CD14-positive monocyte (primary cell): ENCODE data around the gene ABCA4. TPM values are rescaled to one million over a fixed set of nuclear protein-coding genes. Genes with fewer than 3 reads are reported as not detected.

ENCODE experiments used
- DNase-seq, 3 donors: peaks; one replicate each; pipeline ENCODE4 v3.0.0-alpha.2; 2011 to 2022
- H2AFZ ChIP-seq: 2 replicates; pipeline ENCODE4 v1.6.0; 2012; ENCODE audit warnings: mild to moderate bottlenecking, low read depth, low read length, inconsistent platforms; ENCODE audit not compliant: insufficient read depth, poor library complexity, severe bottlenecking
- H3K27ac ChIP-seq, 2 donors: 1 replicate in 1 of 2; 2 replicates in 1 of 2; pipeline ENCODE4 v1.5.1; 2012 to 2013; ENCODE audit warnings: low read length in 2 of 2, control low read depth in 1 of 2, inconsistent platforms in 1 of 2, low read depth in 1 of 2, mild to moderate bottlenecking in 1 of 2
- H3K27me3 ChIP-seq, 2 donors: one replicate each; pipeline versions ENCODE4 v1.6.0 to v1.6.1; 2011 to 2013; ENCODE audit warnings: low read length in 2 of 2; ENCODE audit not compliant: control insufficient read depth in 2 of 2, insufficient read depth in 2 of 2
- H3K36me3 ChIP-seq, 2 donors: replicated peaks in 1 of 2; 1 replicate in 1 of 2; 2 replicates in 1 of 2; pipeline versions ENCODE4 v1.5.1 to v1.6.1; 2012 to 2013; ENCODE audit warnings: low read length in 2 of 2, control low read depth in 1 of 2, inconsistent platforms in 1 of 2, mild to moderate bottlenecking in 1 of 2; ENCODE audit not compliant: insufficient read depth in 2 of 2, control insufficient read depth in 1 of 2
- H3K4me1 ChIP-seq, 2 donors: 1 replicate in 1 of 2; 2 replicates in 1 of 2; pipeline versions ENCODE4 v1.5.1 to v1.6.1; 2012 to 2013; ENCODE audit warnings: low read length in 2 of 2, control low read depth in 1 of 2, inconsistent platforms in 1 of 2, mild to moderate bottlenecking in 1 of 2, moderate library complexity in 1 of 2; ENCODE audit not compliant: insufficient read depth in 2 of 2, control insufficient read depth in 1 of 2
- H3K4me2 ChIP-seq: replicated peaks from 2 replicates; pipeline ENCODE3; 2012; ENCODE audit warnings: low read length, moderate library complexity, mild to moderate bottlenecking; ENCODE audit not compliant: poor library complexity, severe bottlenecking; ENCODE audit errors: extremely low read depth
- H3K4me3 ChIP-seq, 3 experiments: fragments of 200-600 bp in 1 of 3; sonication (generic) in 1 of 3; replicated peaks in 1 of 3; 1 replicate in 2 of 3; 2 replicates in 1 of 3; pipeline ENCODE4 v1.5.1; 2011 to 2013; ENCODE audit warnings: low read length in 3 of 3, mild to moderate bottlenecking in 3 of 3, control low read depth in 2 of 3, low read depth in 2 of 3, inconsistent platforms in 1 of 3, moderate library complexity in 1 of 3
- H3K79me2 ChIP-seq: 2 replicates; pipeline ENCODE4 v1.6.0; 2012; ENCODE audit warnings: mild to moderate bottlenecking, control low read depth, inconsistent platforms, low read length, moderate library complexity; ENCODE audit not compliant: insufficient read depth
- H3K9ac ChIP-seq: 2 replicates; pipeline ENCODE4 v1.6.0; 2017; ENCODE audit warnings: low read length, mild to moderate bottlenecking; ENCODE audit not compliant: insufficient read depth, poor library complexity, severe bottlenecking
- H3K9me3 ChIP-seq, 2 donors: replicated peaks in 1 of 2; 1 replicate in 1 of 2; 2 replicates in 1 of 2; pipeline versions ENCODE4 v1.5.1 to v1.6.1; 2012 to 2013; ENCODE audit warnings: low read length in 2 of 2, control low read depth in 1 of 2; ENCODE audit not compliant: control insufficient read depth in 1 of 2, insufficient read depth in 1 of 2
- H4K20me1 ChIP-seq: 2 replicates; pipeline ENCODE4 v1.6.0; 2012; ENCODE audit warnings: mild to moderate bottlenecking, low read length, control low read depth, moderate library complexity; ENCODE audit not compliant: insufficient read depth
- H3K27ac Mint-ChIP-seq, 7 donors: one replicate each; pipeline ENCODE4 v1.8.0; 2020; ENCODE audit warnings: mild to moderate bottlenecking in 7 of 7, mixed read lengths in 7 of 7, moderate library complexity in 6 of 7, inconsistent platforms in 2 of 7
- H3K27me3 Mint-ChIP-seq, 3 donors: one replicate each; pipeline ENCODE4 v1.8.0; 2021 to 2022; ENCODE audit warnings: low read depth in 3 of 3, mild to moderate bottlenecking in 3 of 3, mixed read lengths in 3 of 3, moderate library complexity in 3 of 3, inconsistent platforms in 1 of 3
- H3K36me3 Mint-ChIP-seq, 2 donors: one replicate each; pipeline ENCODE4 v1.8.0; 2020; ENCODE audit warnings: mixed read lengths in 2 of 2, inconsistent platforms in 1 of 2, mild to moderate bottlenecking in 1 of 2
- H3K4me1 Mint-ChIP-seq: one replicate; pipeline ENCODE4 v1.8.0; 2020; ENCODE audit warnings: mild to moderate bottlenecking, mixed read lengths
- H3K4me3 Mint-ChIP-seq, 2 donors: one replicate each; pipeline ENCODE4 v1.8.0; 2020; ENCODE audit warnings: mild to moderate bottlenecking in 2 of 2, mixed read lengths in 2 of 2, moderate library complexity in 1 of 2
- H3K9me3 Mint-ChIP-seq, 7 donors: one replicate each; pipeline ENCODE4 v1.8.0; 2020 to 2022; ENCODE audit warnings: mixed read lengths in 7 of 7, mild to moderate bottlenecking in 6 of 7, moderate library complexity in 6 of 7, inconsistent platforms in 2 of 7
- WGBS: methylation state at CpG from one replicate; pipeline ENCODE4 v1.1.5; 2013; ENCODE audit warnings: missing lambda C conversion rate; ENCODE audit not compliant: insufficient coverage; 5-methylcytosine and 5-hydroxymethylcytosine counted together
- intact Hi-C, 2 donors: fragments of 100-400 bp; cut with micrococcal nuclease; formaldehyde crosslinking; loops; one replicate each; pipeline versions ENCODE4 v1.15.0 to v1.15.1; 2023
- polyA plus RNA-seq, 3 donors: library from polyadenylated mRNA; depleted of rRNA in 1 of 3; unstranded in 2 of 3; stranded (reverse) in 1 of 3; fragments of 300-500 nt in 2 of 3; fragments of >200 nt in 1 of 3; fragmentation: Illumina TruSeq in 2 of 3; gene quantifications; 1 replicate in 2 of 3; 2 replicates in 1 of 3; pipeline ENCODE4 v1.2.3, GENCODE V29; 2012 to 2021
- TF ChIP-seq, protein P1 (sequence below): fragments of 200-600 bp; IDR thresholded peaks from one replicate; pipeline ENCODE4 v1.8.0; 2022; ENCODE audit warnings: antibody characterized with exemption, mild to moderate bottlenecking

Gene ABCA4
- polyA plus RNA-seq, 3 donors, result not detected

DNA sequence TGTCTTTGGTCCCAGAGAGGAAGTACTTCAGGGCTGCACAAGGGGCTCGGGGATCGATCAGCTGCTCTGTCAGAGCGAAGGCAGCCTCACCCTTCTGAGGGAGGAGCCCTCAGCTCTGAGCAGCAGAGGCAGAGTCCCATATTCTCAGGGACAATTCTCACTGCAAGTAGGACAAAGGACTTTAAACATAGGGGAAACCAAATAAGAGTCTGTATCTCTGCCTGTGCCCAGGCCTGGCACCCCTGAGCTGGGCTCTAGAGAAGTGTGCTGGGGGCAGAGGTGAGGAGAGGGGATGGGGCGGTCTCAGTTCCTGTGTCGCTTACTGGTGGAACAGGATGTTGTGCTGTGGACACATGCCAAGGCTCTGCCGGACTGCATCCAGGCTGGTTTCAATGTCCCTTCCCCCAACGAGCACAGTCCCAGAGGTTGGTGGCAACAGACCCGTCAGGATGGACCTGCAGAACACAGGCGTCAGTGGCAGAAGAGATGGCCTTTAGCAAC, 76.6 kb downstream of the ABCA4 start:
- Histone ChIP-seq H3K27me3 (peaks cover 0 to 3% of the 10 kb centered on the region in 2 donors), H2AFZ (peak overlapping the region; percentile 65), H3K36me3 (no peaks in the 10 kb centered on the region), H3K9me3 (no peaks in the 10 kb centered on the region), H3K27ac (no peak overlapping the region), H3K9ac (peak overlapping the region; percentile 19), H4K20me1 (no peaks in the 10 kb centered on the region), H3K4me1 (peaks cover 14% of the 10 kb centered on the region in 2 donors), H3K4me3 (peak overlapping the region in 1 of 3 experiments; percentile 50), H3K79me2 (no peaks in the 10 kb centered on the region), H3K4me2 (peak overlapping the region; percentile 64)
- intact Hi-C loops, result no loop called here
- H3K27ac Mint-ChIP-seq, result peak overlapping the region in 2 of 7 donors; percentile 28 to 52
- H3K4me1 Mint-ChIP-seq, result peaks cover 13% of the 10 kb centered on the region
- TF ChIP-seq, protein P1, sequence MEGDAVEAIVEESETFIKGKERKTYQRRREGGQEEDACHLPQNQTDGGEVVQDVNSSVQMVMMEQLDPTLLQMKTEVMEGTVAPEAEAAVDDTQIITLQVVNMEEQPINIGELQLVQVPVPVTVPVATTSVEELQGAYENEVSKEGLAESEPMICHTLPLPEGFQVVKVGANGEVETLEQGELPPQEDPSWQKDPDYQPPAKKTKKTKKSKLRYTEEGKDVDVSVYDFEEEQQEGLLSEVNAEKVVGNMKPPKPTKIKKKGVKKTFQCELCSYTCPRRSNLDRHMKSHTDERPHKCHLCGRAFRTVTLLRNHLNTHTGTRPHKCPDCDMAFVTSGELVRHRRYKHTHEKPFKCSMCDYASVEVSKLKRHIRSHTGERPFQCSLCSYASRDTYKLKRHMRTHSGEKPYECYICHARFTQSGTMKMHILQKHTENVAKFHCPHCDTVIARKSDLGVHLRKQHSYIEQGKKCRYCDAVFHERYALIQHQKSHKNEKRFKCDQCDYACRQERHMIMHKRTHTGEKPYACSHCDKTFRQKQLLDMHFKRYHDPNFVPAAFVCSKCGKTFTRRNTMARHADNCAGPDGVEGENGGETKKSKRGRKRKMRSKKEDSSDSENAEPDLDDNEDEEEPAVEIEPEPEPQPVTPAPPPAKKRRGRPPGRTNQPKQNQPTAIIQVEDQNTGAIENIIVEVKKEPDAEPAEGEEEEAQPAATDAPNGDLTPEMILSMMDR, result no peak
- H3K27me3 Mint-ChIP-seq, result peaks cover 4 to 28% (median 19%) of the 10 kb centered on the region in 3 donors
- 10% methylated on average over 6 of the region's 9 CpGs for WGBS
- H3K4me3 Mint-ChIP-seq, result peak overlapping the region; percentile 54 to 92
- H3K9me3 Mint-ChIP-seq, result no peaks in the 10 kb centered on the region
- DNase-seq, result peak in 2 of 3 donors; percentile 12 to 20
- no peaks in the 10 kb centered on the region for H3K36me3 Mint-ChIP-seq

DNA sequence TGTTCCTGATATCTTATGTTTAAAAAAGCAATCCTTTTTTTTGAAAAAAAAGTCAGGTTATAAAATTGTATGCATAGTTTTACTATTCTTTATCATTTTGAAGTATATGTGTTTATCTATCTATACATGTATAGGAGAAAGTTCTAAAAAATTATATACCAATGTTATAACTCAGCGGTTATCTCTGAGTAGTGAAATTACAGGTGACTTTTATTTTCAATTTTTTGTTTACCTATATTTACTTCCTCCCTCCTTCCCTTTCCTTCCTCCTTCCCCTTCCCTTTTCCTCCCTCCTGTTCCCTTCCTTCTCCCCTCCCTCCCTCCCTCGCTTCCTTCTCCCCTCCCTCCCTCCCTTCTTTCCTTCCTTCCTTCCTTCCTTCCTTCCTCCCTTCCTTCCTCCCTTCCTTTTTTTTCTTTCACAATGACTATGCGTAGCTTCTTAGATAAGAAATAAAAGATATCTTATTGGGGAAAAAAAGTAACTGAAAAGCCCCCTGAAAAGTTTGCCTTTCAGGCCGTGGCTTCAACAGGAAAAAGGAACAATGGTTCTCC, 77.1 kb downstream of the ABCA4 start:
- Histone ChIP-seq H3K36me3 (no peaks in the 10 kb centered on the region), H2AFZ (peak overlapping the region; percentile 65), H3K4me2 (peak overlapping the region; percentile 64), H3K27me3 (peaks cover 0 to 3% of the 10 kb centered on the region in 2 donors), H3K4me1 (peaks cover 14% of the 10 kb centered on the region in 2 donors), H3K4me3 (peak overlapping the region in 1 of 3 experiments; percentile 50), H3K27ac (no peak overlapping the region), H3K9me3 (no peaks in the 10 kb centered on the region), H3K9ac (peak overlapping the region; percentile 19), H4K20me1 (no peaks in the 10 kb centered on the region), H3K79me2 (no peaks in the 10 kb centered on the region)
- no peaks in the 10 kb centered on the region for H3K9me3 Mint-ChIP-seq
- peak overlapping the region; percentile 54 to 92 for H3K4me3 Mint-ChIP-seq
- TF ChIP-seq, protein P1, result no peak
- no peak for DNase-seq
- intact Hi-C loops, result no loop called here
- no peaks in the 10 kb centered on the region for H3K36me3 Mint-ChIP-seq
- WGBS, result 0% methylated on average over 1 of the region's 4 CpGs
- H3K27ac Mint-ChIP-seq, result no peak overlapping the region
- H3K4me1 Mint-ChIP-seq, result peaks cover 13% of the 10 kb centered on the region
- H3K27me3 Mint-ChIP-seq, result peaks cover 3 to 27% (median 19%) of the 10 kb centered on the region in 3 donors
